OCI-M1 (cell line): ENCODE measurements around the gene IL12RB2.

Source experiments
- DNase-seq: peaks from one replicate; lab custom pipeline; 2025; lab: John Stamatoyannopoulos, UW

Gene IL12RB2

GRCh38 chr1:67431869-67432578 lies 124.4 kb downstream of the IL12RB2 start:
- peak; percentile 66 for DNase-seq

GRCh38 chr1:67432745-67433144 lies 125.1 kb downstream of the IL12RB2 start:
- DNase-seq, result no peak

- DNase-seq, result peak; percentile 83
Observed at GRCh38 chr1:67433837-67434236, 126.2 kb downstream of the IL12RB2 start.

- DNase-seq, result no peak
Observed at GRCh38 chr1:67434491-67434890, 126.8 kb downstream of the IL12RB2 start.

GRCh38 chr1:67436511-67437055 lies 128.9 kb downstream of the IL12RB2 start:
- DNase-seq, result no peak

GRCh38 chr1:67437961-67438360 lies 130.3 kb downstream of the IL12RB2 start:
- DNase-seq, result no peak

- DNase-seq, result no peak
Observed at GRCh38 chr1:67439277-67440029, 131.8 kb downstream of the IL12RB2 start.

- DNase-seq, result no peak
Observed at GRCh38 chr1:67440339-67440738, 132.7 kb downstream of the IL12RB2 start.

- peak; percentile 82 for DNase-seq
Observed at GRCh38 chr1:67441183-67441582, 133.5 kb downstream of the IL12RB2 start.

- DNase-seq, result no peak
Observed at GRCh38 chr1:67441739-67442281, 134.1 kb downstream of the IL12RB2 start.

GRCh38 chr1:67446014-67446413 lies 138.3 kb downstream of the IL12RB2 start:
- peak; percentile 30 for DNase-seq
